M059J (cell line): ENCODE results near the gene GEMIN5. TPM values are rescaled to one million over a fixed set of nuclear protein-coding genes. Genes with fewer than 3 reads are reported as not detected.
"Not testable (repeated sequence)": the region's sequence is repeated elsewhere in the genome, so short reads cannot be mapped to it uniquely, and the experiment has no call there.

Source experiments
- DNase-seq: peaks from one replicate; pipeline ENCODE4 v3.0.0-alpha.2; 2012; ENCODE audit warnings: low read depth
- total RNA-seq: library from RNA; depleted of rRNA; stranded (reverse); fragments of >200 nt; shearing (Covaris generic); gene quantifications from 2 replicates; pipeline ENCODE4 v1.2.3, GENCODE V29; 2014

The GEMIN5 gene
- total RNA-seq, 1 experiment from 2014 or later = 12.8 TPM

DNA sequence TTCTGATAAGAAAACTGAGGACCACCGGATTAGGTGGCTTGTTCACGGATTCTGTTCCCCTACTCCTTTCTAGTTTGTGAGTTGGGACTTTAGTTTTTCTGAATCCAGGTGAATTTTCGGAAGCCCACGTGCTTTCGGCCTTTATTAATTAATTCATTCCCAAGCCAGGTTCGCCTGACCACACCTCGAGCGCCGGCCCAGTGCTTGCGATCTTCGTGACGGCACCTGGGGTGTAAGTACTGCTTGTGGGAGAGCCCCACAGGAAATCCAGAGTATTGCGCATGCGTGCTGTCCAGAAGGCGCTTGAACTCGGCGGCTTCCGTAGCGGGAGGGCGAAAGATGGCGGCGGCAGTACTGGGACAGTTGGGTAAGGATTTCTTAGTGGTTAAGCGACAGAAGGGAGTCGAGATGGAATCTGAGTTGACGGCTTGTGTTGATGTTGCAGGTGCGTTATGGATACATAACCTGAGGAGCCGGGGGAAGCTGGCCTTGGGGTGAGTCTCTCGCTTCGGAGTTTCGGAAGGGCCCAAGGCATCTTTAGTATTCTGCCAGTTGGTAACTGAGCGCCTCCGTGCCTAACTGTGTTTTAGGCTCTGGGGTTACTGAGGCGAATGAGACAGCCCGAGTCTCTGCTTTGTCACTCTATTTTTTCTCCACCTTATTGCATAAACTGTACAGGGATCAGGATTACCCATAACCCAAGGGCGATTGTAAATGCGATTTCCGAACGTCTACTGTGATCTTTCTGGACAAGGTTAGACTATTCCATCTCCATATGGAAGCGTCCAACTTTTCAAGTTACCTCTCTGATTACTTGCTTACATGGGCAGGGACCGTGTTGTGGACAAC is 3.0 kb upstream of the GEMIN5 start, which contains the start of gene MRPL22:
MRPL22 (plus strand) TSS at position 302 of the 849 bp plus-strand sequence; CDS start at position 340, 38 bp downstream.
- DNase-seq = peak; percentile 88

DNA sequence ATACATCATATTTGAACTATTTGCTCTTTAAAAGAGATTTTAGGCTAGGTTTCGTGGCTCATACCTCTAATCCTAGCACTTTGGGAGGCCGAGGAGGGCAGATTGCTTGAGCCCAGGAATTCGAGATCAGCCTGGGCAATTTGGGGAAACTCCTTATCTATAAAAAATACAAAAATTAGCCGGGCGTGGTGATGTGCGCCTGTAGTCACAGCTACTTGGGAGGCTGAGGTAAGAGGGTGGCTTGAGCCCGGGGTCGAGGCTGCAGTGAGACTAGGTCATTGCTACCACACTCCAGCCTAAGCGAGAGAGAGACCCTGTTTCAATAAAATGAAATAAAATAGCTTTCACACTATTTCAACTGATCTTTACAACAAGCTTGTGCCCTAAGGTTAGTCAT is 2.4 kb upstream of the GEMIN5 start:
- no peak for DNase-seq

DNA sequence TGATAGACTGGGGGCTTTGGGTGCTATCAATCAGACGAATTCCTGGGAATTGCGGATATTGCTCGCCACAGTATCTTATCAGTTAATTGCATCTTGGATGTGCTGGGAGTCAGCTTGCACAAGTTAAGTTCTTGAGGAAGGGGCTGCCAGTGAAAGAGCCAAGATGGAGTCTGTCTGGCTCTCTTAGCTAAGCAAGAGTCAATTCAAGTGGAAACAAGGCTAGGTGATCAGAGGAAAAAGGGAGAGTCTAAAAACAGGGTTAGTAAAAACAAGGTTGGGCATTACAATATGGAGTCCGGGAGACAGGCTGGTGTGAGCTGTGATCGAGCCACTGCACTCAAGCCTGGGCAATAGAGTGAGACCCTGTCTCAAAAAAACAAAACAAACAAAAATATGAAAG is 1.4 kb upstream of the GEMIN5 start:
- not testable (repeated sequence) for DNase-seq

DNA sequence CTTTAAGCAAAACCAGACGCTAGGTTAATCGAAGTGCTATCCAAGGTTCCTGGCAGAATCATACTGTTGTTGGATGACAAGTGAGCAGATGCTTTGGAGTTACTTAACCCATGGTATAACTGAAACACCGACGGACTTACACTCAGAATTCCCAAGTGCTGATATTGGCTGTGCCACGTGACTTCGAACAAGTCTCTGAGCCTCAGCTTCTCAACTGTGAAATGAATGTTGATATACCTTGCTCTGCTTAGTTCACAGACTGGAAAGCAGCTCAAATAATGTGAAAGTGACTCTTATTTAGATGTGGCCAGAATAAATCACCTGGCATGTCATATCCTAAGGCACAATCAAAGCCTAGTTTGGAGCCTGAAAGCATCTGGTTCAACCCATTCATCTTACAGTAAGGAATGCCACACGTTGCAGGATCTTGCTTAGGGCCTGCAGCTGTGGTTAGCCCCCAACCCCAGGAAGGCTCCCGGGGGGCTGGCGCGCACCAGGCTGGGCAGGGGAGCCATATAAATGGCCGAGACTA is 759 bp downstream of the GEMIN5 start:
- DNase-seq = no peak

DNA sequence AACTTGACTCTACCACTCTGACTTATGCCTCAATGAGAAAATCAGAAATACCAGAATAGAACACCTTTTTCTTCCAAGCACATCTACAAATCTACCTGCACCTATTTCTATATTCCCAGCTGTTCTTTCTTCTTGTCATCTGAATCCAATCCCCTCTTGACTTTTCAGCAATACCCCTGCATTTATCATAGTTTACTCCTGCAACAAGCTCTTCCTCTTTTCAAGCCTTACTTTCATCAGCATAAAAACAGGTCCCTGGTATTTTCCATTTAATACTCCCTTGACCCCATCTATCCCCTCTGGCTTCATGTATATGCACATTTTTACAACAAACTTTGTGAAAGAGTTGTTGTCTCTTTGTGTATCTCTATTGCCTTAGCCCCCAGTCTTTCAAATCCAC is 3.1 kb downstream of the GEMIN5 start:
- no peak for DNase-seq

DNA sequence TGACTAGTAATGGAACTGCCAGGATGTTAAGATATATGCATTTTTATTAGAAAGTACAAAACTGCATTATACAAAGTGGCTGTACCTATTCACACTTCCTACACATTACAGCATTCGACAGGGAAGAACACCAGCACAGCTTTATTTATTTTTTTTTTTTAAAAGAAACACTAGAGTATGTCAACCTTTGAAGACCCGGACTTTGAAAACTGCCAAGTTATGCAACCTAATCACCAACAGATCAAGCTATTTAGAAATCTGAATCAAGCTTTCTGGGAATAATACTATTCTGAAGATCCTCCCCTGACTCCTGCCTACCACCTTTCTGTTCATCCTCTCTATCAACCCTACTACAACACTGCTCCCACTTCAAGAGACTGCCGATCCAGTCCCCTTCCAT is 4.5 kb downstream of the GEMIN5 start:
- no peak for DNase-seq

DNA sequence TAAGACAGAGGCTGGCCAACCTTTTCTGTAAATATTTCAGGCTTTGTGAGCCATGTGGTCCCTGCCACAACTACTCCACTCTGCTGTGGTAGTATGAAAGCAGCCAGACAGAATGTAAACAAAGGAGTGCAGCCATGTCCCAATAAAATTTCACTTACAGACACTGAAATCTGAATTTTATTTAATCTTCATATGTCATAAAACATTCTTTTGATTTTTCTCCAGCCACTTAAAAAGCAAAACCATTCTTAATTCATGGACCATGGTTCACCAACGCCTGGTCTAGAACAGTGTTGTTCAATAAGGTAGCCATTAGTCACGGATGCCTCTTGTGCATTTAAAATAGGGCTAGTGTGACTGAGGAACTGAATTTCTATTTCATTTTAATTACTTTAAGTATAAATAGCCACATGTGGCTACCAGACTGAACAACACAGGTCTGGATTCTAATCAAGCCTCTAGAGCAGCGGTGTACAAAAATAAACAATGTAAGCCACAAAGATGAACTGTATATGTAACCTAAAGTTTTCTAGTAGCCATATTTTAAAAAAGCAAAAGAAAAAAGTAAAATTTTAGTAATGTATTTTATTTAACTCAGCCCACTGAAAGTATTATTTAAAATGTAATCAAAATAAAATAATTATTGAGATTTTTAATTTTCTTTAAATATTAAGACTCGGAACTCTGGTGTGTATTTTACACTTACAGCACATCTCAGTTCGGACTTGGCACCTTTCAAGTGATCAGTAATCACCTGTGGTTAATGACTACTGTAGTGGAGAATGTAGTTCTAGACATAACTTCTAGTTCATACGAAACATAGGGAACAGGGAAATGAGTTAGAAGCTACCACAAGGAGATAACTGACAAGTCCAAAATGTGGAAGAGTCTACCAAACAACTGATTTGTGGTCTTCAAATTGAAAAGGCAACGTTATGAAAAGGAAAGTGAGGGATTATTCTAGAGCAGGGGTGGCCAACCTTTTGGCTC is 14.3 kb downstream of the GEMIN5 start:
- DNase-seq = peak; percentile 8

DNA sequence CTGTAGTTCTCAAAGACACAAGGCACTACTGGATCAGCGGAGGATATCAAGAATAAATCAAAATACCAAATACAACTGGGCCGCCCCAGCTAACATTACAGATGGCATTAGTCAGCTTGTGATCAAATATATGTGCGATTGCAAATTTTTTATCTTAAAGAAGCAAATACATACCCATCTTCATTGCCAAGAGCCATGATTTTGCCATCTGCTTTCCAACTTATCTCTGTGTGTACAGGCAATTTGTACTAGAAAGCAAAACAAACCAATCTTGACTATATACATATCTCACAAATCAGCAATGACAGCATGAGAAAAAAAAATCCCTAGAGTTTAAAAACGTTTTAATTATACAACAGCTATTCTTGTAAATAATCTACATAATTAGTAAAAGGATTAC is 20.3 kb downstream of the GEMIN5 start:
- DNase-seq = no peak

DNA sequence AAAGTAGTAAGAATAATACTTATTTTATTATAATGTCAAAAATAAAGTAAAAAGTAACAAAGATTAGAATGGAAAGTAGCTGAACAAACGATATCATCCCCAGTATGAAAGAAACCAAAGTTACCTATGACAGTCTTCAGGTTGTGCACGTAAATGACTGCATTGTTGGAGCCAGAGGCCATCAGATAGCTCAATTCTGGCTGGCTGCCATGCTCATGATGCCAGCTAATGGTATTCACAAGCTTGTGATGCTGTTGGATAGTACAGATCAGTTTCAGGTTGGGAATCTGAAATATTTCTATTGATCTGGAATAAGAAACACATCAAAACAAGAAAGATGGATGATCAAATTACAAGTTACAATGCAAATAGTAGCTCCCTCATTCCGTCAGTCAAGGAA is 21.1 kb downstream of the GEMIN5 start:
- DNase-seq = peak; percentile 10

DNA sequence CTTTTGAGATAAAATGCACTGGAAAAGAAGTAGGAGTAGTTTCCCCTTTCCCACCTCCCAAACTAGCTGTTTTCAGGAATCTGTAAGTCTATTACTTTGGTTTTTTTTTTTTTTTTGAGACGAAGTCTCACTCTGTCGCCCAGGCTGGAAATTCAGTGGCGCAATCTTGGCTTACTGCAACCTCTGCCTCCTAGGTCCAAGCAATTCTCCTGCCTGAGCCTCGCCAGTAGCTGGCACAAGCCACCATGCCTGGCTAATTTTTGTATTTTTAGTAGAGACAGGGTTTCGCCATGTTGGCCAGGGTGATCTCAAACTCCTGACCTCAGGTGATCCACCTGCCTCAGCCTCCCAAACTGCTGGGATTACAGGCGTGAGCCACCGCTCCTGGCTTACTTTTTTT is 32.4 kb downstream of the GEMIN5 start:
- not testable (repeated sequence) for DNase-seq

DNA sequence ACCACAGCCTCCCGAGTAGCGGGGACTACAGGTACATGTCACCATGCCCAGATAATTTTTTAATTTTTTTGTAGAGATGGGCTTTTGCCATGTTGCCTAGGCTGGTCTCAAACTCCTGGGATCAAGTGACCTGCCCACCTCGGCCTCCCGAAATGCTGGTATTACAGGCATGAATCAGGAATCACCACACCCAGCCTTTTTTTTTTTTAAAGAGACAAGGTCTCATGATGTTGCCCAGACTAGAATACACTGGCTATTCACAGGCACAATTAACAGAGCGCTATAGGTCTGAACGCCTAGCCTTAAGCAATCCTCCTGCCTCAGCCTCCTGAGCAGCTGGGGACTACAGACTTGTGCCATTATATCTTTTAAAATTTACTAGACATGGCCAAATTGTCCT is 36.1 kb downstream of the GEMIN5 start:
- no peak for DNase-seq

DNA sequence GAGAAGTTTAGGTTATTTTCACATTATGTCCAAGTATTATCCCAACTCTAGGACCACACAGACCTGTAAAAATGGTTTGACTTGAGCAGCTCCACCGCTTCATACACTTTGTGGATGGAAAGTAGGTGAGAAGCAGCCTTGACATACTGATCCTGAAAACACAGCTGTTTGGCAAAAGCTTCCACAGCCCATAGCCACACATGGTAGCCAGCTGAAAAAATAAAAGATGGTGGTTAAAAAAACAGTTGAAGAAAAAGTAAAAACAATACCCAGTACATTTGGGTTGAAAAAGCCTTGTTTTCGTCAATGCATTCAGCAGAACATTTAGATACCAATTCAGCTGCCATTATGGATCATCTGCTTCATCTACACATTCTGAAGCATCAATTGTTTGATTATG is 36.7 kb downstream of the GEMIN5 start:
- no peak for DNase-seq

DNA sequence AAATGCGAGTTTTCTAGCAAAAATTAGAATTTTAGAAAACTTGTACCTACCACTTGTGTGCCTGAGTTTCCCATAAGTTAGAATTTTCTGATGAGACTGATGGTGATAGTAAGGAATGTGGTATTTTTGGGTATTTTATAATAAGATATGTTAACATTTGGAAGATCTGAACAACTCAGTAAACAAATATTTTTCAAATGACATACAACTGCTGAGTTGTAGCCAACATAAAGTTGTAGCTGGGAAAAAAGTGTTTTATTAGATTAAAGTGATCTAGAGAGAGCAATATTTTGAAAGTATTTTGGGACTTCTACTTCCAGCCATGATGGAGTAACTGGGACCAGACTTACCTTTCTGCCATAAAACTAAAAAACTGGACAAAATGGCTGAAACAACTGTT is 37.9 kb downstream of the GEMIN5 start:
- DNase-seq = no peak

DNA sequence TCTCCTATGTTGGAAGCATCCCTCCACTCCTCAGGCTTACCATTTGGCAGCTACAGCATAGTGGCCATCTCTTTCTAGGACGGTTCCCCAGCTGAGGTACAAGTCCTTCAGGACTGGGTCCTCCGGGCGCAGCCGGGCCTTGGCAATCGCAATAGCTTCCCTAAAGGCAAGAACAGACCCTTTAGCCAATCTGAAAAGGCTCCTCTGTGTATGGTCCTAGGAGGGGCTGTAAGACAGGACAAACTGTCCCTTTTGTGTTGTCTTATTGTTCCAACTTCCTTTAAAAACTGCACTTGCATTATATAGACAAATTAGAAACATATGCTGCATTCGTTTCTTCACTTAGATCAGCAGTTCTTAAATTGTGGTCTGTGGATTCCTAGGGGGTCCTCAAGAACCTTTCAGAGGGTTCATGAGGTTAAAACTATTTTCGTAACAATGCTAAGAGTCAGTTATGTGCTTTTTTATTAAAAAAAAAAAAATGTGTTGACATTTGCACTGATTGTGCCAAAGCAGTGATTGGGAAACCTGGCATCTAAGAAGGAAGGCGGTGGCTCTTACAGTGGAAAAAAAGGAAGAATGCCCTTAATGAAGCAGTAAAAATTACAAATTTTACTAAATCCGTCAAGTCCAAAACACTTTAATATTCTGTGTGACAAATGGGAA is 38.7 kb downstream of the GEMIN5 start:
- no peak for DNase-seq

DNA sequence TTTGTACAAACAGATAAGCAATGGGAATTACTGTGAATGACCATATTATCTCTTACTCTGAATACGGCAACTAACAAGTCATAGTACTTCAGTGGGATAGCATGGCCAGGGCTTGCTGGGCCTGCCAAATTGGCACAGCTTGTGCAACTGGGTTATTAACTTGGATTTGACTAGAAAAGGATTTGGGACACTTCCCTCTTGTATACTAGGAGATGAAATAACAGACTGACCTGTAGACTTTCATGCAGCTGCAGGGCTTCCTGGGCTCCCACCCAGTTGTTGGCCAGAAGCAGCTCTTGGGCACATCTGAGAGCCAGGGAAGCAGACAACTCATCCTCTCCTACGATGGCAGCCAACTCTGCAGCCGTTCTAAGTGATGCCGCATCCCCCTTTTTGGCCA is 39.8 kb downstream of the GEMIN5 start:
- DNase-seq = no peak

DNA sequence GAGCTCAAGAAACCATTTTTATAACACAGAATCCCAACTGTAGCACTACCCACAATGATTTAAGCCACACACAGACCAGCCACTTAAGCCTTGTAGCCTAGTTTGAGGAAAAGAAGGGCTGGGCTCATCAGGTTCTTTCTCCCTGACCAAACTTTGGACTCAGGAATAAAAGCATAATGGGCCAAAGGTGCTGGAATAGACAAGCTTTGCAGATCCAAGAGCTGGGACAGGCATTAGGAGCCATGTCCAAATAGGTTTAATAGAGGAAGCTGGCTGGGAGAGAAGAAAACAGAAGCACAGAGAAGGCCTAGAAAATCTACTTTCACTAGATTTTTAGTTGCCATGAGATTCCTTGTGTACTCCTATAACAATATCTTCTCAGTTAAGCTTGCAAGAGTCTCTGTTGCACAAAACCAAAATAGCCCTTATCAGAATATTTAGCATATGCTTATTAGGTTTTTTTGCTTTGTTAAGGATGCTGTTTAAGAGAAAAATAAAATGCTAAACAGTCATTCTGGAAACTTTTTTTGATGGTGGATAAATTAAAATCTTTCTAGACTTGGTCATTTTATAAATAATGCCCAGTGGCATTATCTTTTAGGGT is 41.3 kb downstream of the GEMIN5 start:
- no peak for DNase-seq

DNA sequence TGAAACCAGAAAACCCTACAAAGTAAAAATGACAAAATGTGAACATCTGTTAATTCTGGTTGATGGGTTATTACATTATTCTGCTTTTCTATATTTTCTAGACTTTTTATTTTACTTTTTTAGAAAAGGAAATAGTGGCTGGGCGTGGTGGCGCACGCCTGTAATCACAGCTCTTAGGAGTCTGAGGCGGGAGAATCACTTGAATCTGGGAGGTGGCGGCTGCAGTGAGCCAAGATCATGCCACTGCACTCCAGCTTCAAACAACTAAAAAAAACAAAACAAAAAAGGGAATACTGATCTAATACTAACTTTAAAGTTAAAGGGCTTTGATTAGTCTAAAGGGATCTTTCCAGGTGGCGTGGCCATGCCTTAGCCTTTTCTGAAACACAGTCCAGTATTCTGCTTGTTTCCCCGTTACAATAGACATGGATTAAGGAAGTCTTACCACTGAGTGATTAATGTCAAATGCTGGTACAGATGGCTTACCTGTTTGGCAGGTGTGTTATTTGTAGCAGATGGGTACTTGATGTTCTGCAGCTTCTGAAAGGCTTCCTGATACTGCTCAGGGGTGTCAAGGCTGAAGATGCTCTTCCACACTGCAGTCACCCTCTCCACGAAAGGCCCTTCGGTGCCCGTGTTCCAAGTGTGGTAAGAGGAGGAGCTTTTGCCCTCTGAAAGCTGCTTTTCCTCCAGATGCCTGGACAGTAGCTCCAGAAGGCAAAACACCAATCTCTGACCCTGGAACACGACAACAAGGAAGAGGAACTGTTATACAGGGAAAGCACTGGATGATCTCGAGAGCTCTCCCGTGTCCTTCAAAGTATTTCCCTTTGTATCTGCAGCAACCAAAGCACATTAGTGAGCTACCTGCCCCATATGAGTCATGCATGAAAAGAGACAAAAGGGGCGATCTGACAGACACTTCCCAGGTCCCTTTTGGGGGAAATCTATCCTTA is 42.1 kb downstream of the GEMIN5 start:
- no peak for DNase-seq

DNA sequence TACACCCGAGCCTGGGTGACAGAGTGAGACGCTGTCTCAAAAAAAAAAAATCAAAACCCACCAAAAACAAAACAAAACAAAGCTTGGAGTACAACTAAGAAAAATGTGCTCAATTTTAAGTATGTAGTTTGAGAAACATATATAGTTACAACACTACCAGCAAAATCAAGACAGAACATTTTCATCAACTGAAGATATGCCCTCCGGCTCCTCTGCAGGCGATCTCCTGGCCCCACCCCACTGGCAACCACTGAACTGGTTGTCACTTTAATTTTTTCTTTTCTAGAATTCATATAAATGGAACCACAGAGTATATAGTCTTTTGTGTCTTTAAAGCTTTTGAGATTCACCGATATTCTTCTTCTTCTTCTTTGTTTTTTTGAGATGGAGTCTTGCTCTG is 44.6 kb downstream of the GEMIN5 start:
- no peak for DNase-seq

DNA sequence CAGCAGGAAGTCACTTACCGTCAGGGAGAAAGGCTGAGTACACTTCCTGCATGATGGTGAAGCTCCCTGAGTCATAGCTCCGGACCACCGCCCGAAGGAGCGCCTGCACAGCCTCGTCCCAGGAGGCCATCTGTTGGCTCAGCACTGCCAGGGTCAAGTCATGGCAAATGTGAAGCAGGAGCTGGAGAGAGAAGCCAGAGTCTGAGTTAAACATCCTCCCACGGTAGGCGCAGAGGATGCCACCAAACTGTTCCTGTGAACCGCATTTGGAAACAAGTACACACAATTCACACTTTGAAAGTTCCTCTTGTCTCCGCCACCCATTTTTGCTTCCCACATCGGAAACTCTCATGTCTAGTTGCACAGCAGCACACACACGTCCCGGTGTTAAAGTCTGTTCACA is 45.6 kb downstream of the GEMIN5 start:
- no peak for DNase-seq

DNA sequence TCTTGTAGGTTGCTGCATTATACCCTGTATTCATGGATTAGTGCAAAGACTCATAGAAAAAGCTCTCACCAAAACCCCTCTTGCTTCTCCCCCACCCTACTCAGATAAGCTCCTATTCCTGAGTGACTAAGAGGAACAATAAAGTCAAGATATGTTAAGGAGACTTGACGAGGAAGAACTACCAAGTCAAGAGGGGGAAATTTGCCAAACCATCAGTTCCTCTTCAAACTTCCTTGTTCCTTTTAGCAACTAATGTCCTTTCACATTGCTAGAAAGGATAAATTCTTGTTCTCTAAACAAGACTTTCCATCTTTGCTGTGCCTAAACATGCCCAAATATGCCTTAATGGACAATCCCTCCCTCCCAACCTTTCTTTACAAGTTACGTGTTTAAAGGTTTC is 52.6 kb downstream of the GEMIN5 start:
- DNase-seq = no peak
